OCI-LY7 (cell line): Measurements from ENCODE around the gene SPAG5. TPM values are rescaled to one million over a fixed set of nuclear protein-coding genes. Genes with fewer than 3 reads are reported as not detected.

ENCODE experiments used
- BruUV-seq: library from RNA; stranded (reverse); fragments of 400-500 nt; replicated peaks from 2 replicates; lab custom pipeline; 2021; lab: Mats Ljungman, UMichigan
- CTCF ChIA-PET: fragments of 300-600 bp; sonication (Branson Sonifier 250); formaldehyde crosslinking; loops from one replicate; lab custom pipeline; 2022; ENCODE audit warnings: antibody characterized with exemption; ENCODE audit not compliant: unreplicated experiment; lab: Charles Lee
- POLR2A ChIA-PET: fragments of 300-600 bp; sonication (Branson Sonifier 250); formaldehyde crosslinking; loops from one replicate; lab custom pipeline; 2022; ENCODE audit warnings: antibody characterized with exemption; lab: Charles Lee
- DNase-seq: peaks from one replicate; pipeline ENCODE4 v3.0.0-alpha.2; 2015; ENCODE audit warnings: low spot score
- H2AFZ ChIP-seq: fragments of 200-600 bp; sonication (generic), shearing (Covaris generic); 2 replicates; pipeline ENCODE4 v1.6.1; 2014; ENCODE audit warnings: mild to moderate bottlenecking, antibody characterized with exemption, low read length, moderate library complexity
- H3K27ac ChIP-seq: fragments of 200-600 bp; sonication (generic); 2 replicates; pipeline ENCODE4 v1.5.1; 2014; ENCODE audit warnings: mixed run types, low read depth, mild to moderate bottlenecking, moderate library complexity, low read length, inconsistent platforms; ENCODE audit not compliant: poor library complexity, severe bottlenecking
- H3K36me3 ChIP-seq: fragments of 200-600 bp; sonication (generic); 2 replicates; pipeline ENCODE4 v1.6.1; 2014; ENCODE audit warnings: mild to moderate bottlenecking, antibody characterized with exemption, low read length, moderate library complexity, mixed read lengths; ENCODE audit not compliant: insufficient read depth
- H3K4me1 ChIP-seq: fragments of 200-600 bp; sonication (generic); 2 replicates; pipeline ENCODE4 v1.5.1; 2014; ENCODE audit warnings: mild to moderate bottlenecking, low read length; ENCODE audit not compliant: insufficient read depth, poor library complexity, severe bottlenecking
- H3K4me2 ChIP-seq: fragments of 200-600 bp; sonication (generic); 2 replicates; pipeline ENCODE4 v1.6.1; 2014; ENCODE audit warnings: mild to moderate bottlenecking, low read length
- H3K4me3 ChIP-seq: fragments of 200-600 bp; sonication (generic); 2 replicates; pipeline ENCODE4 v1.5.1; 2014; ENCODE audit warnings: mild to moderate bottlenecking, low read depth, low read length; ENCODE audit not compliant: poor library complexity, severe bottlenecking
- H3K79me2 ChIP-seq: fragments of 200-600 bp; sonication (generic); 2 replicates; pipeline ENCODE4 v1.6.1; 2016; ENCODE audit warnings: low read depth, mild to moderate bottlenecking, low read length, moderate library complexity, mixed read lengths; ENCODE audit not compliant: insufficient read depth
- H3K9me2 ChIP-seq: fragments of 200-600 bp; sonication (generic); 2 replicates; pipeline ENCODE4 v1.6.1; 2016; ENCODE audit warnings: mild to moderate bottlenecking, low read length, mixed read lengths; ENCODE audit not compliant: insufficient read depth
- H3K9me3 ChIP-seq: fragments of 200-600 bp; sonication (generic); 2 replicates; pipeline ENCODE4 v1.6.1; 2014; ENCODE audit warnings: mild to moderate bottlenecking, mixed run types, low read length, mixed read lengths
- H4K20me1 ChIP-seq: fragments of 200-600 bp; sonication (generic); 2 replicates; pipeline ENCODE4 v1.6.1; 2014; ENCODE audit warnings: mild to moderate bottlenecking, antibody characterized with exemption, low read length, moderate library complexity, mixed read lengths; ENCODE audit not compliant: insufficient read depth
- EZH2phosphoT487 ChIP-seq: fragments of 200-600 bp; sonication (generic); IDR thresholded peaks from 2 replicates; pipeline ENCODE4 v1.6.1; 2018; ENCODE audit warnings: low read depth, borderline replicate concordance, mild to moderate bottlenecking, mixed run types, antibody characterized with exemption, low read length, moderate library complexity, mixed read lengths
- intact Hi-C: fragments of 100-400 bp; cut with micrococcal nuclease; formaldehyde crosslinking; loops from one replicate; pipeline ENCODE4 v1.10.0; 2022; ENCODE audit not compliant: unreplicated experiment
- total RNA-seq, 2 experiments: library from RNA; depleted of rRNA in 1 of 2; stranded (reverse); fragments of >200 nt in 1 of 2; shearing (Covaris generic) in 1 of 2; gene quantifications; 2 replicates each; pipeline ENCODE4 v1.2.3, GENCODE V29; 2014 to 2022
- TF ChIP-seq, protein P1 (sequence below): fragments of 200-600 bp; sonication (generic); conservative IDR thresholded peaks from 2 replicates; pipeline ENCODE4 v1.5.1; 2014; ENCODE audit warnings: mild to moderate bottlenecking, antibody characterized with exemption, low read length, moderate library complexity, mixed read lengths

SPAG5 gene
- total RNA-seq, 2 experiments from 2014 or later: 152 to 161 TPM

DNA sequence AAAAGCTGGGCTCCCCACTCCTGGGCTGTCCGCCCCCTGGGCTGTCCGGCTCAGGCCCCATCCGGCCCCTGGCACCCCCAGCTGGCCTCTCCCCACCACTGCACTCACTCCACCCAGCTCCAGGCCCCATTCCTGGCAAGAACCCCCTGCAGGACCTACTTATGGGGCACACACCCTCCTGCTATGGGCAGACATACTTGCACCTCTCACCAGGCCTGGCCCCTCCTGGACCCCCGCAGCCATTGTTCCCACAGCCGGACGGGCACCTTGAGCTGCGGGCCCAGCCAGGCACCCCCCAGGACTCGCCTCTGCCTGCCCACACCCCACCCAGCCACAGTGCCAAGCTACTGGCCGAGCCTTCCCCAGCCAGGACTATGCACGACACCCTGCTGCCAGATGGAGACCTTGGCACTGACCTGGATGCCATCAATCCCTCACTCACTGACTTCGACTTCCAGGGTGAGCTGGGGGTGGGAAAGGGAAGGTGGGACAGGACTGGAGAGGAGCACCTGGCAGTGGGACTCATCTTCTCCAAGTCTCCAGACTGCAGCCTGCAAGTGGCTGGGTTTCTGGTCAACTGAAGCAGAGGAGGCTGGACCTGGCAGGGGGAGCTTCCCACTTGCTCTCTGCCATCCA is 64.0 kb downstream of the SPAG5 start:
- Histone ChIP-seq H3K27ac (no peak overlapping the region), H3K4me3 (no peak overlapping the region), H3K79me2 (no peaks in the 10 kb centered on the region), H3K36me3 (no peaks in the 10 kb centered on the region), H3K9me2 (no peaks in the 10 kb centered on the region), H3K4me2 (no peak overlapping the region), H3K4me1 (no peaks in the 10 kb centered on the region), H3K9me3 (no peaks in the 10 kb centered on the region), H4K20me1 (no peaks in the 10 kb centered on the region), H2AFZ (no peak overlapping the region)
- no TSS peak for BruUV-seq
- intact Hi-C loops: no loop called here
- POLR2A ChIA-PET: interaction anchor here (0.7 kb wide), 1 partner anchor 458 kb away, joined by 4 read pairs; no protein-coding TSS in a partner anchor
- TF ChIP-seq, protein P1, sequence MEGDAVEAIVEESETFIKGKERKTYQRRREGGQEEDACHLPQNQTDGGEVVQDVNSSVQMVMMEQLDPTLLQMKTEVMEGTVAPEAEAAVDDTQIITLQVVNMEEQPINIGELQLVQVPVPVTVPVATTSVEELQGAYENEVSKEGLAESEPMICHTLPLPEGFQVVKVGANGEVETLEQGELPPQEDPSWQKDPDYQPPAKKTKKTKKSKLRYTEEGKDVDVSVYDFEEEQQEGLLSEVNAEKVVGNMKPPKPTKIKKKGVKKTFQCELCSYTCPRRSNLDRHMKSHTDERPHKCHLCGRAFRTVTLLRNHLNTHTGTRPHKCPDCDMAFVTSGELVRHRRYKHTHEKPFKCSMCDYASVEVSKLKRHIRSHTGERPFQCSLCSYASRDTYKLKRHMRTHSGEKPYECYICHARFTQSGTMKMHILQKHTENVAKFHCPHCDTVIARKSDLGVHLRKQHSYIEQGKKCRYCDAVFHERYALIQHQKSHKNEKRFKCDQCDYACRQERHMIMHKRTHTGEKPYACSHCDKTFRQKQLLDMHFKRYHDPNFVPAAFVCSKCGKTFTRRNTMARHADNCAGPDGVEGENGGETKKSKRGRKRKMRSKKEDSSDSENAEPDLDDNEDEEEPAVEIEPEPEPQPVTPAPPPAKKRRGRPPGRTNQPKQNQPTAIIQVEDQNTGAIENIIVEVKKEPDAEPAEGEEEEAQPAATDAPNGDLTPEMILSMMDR: no peak
- no peak for TF ChIP-seq EZH2phosphoT487
- CTCF ChIA-PET: no interaction called here
- no peak for DNase-seq

DNA sequence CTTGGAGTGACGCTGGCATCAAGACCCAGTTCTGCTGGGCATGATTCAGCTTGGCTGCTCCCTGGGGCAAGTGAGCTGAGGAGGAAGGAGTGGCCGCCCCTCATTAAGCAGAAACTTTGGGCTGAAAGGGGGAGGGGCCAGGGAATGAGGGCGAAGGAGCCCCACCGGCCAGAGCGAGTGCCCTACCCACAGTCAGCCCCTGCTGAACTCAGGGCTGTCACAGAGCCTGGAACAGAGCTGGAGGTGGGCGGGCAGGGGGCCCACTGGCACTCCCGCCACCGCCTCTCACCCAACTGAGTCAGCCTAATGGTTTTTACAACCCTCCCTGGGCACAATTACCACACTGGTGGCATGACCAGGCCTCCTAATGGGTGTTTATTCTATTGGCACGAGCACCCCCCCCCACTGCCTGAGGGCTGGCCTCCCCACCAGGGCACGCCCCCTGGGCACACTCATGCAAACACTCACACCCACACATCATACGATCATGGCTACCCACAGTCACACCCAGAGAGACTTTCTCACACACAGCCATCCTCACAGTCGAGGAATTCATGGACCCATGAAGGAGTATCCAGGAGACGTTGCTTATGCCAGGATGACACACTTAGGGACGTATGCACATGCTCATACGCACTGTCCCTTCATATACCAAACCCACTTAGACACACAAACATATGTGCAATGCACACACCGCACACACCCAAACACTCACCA is 65.6 kb downstream of the SPAG5 start:
- Histone ChIP-seq H3K4me1 (no peaks in the 10 kb centered on the region), H3K9me3 (no peaks in the 10 kb centered on the region), H3K9me2 (no peaks in the 10 kb centered on the region), H3K79me2 (no peaks in the 10 kb centered on the region), H3K36me3 (no peaks in the 10 kb centered on the region), H4K20me1 (no peaks in the 10 kb centered on the region), H3K27ac (no peak overlapping the region), H3K4me3 (no peak overlapping the region), H2AFZ (no peak overlapping the region), H3K4me2 (no peak overlapping the region)
- TF ChIP-seq, protein P1: no peak
- no peak for TF ChIP-seq EZH2phosphoT487
- intact Hi-C loops: no loop called here
- ChIA-PET CTCF (no interaction called here), POLR2A (no interaction called here)
- no TSS peak for BruUV-seq
- DNase-seq: no peak
